ENCODE results near the gene RIMS4.

RIMS4 gene

GRCh38 chr20:44814937-44815336, 4.6 kb upstream of the RIMS4 start:
- no peak overlapping the region for H3K4me3 ChIP-seq (ENCODE audit: low read depth in 1 of 2, low read length in 2 of 2)
- no peaks in the 10 kb centered on the region for H3K36me3 ChIP-seq (ENCODE audit: control insufficient read depth in 1 of 2, insufficient read depth in 2 of 2, low read length in 2 of 2)
- H3K27me3 ChIP-seq (ENCODE audit: control insufficient read depth in 1 of 2, insufficient read depth in 2 of 2, low read length in 2 of 2): peaks cover 18 to 19% of the 10 kb centered on the region in 2 donors
- H3K27ac ChIP-seq (ENCODE audit: low read depth, low read length): no peak overlapping the region
- H3K4me1 ChIP-seq (ENCODE audit: control insufficient read depth in 1 of 2, insufficient read depth in 2 of 2, low read length in 2 of 2): no peaks in the 10 kb centered on the region
- no peak overlapping the region for H3K9ac ChIP-seq (ENCODE audit: low read depth in 1 of 2, low read length in 2 of 2)
- peaks cover 9% of the 10 kb centered on the region in 2 donors for H3K9me3 ChIP-seq (ENCODE audit: control insufficient read depth in 1 of 2, low read length in 2 of 2)

GRCh38 chr20:44811150-44811685, 872 bp upstream of the RIMS4 start:
- no peak overlapping the region for H3K4me3 ChIP-seq (ENCODE audit: low read depth in 1 of 2, low read length in 2 of 2)
- no peak overlapping the region for H3K27ac ChIP-seq (ENCODE audit: low read depth, low read length)
- H3K27me3 ChIP-seq (ENCODE audit: control insufficient read depth in 1 of 2, insufficient read depth in 2 of 2, low read length in 2 of 2): peaks cover 36 to 44% of the 10 kb centered on the region in 2 donors
- H3K9ac ChIP-seq (ENCODE audit: low read depth in 1 of 2, low read length in 2 of 2): no peak overlapping the region
- no peaks in the 10 kb centered on the region for H3K36me3 ChIP-seq (ENCODE audit: control insufficient read depth in 1 of 2, insufficient read depth in 2 of 2, low read length in 2 of 2)
- H3K9me3 ChIP-seq (ENCODE audit: control insufficient read depth in 1 of 2, low read length in 2 of 2): peaks cover 9% of the 10 kb centered on the region in 2 donors
- H3K4me1 ChIP-seq (ENCODE audit: control insufficient read depth in 1 of 2, insufficient read depth in 2 of 2, low read length in 2 of 2): no peaks in the 10 kb centered on the region

- Histone ChIP-seq H3K27me3 (ENCODE audit: control insufficient read depth in 1 of 2, insufficient read depth in 2 of 2, low read length in 2 of 2) (peaks cover 36 to 44% of the 10 kb centered on the region in 2 donors), H3K4me3 (ENCODE audit: low read depth in 1 of 2, low read length in 2 of 2) (no peak overlapping the region), H3K9ac (ENCODE audit: low read depth in 1 of 2, low read length in 2 of 2) (no peak overlapping the region), H3K9me3 (ENCODE audit: control insufficient read depth in 1 of 2, low read length in 2 of 2) (peaks cover 9% of the 10 kb centered on the region in 2 donors), H3K27ac (ENCODE audit: low read depth, low read length) (no peak overlapping the region), H3K4me1 (ENCODE audit: control insufficient read depth in 1 of 2, insufficient read depth in 2 of 2, low read length in 2 of 2) (no peaks in the 10 kb centered on the region), H3K36me3 (ENCODE audit: control insufficient read depth in 1 of 2, insufficient read depth in 2 of 2, low read length in 2 of 2) (no peaks in the 10 kb centered on the region)
Measured at GRCh38 chr20:44810061-44810390, 320 bp downstream of the RIMS4 start.

- Histone ChIP-seq H3K27ac (ENCODE audit: low read depth, low read length) (no peak overlapping the region), H3K27me3 (ENCODE audit: control insufficient read depth in 1 of 2, insufficient read depth in 2 of 2, low read length in 2 of 2) (peaks cover 36 to 44% of the 10 kb centered on the region in 2 donors), H3K4me1 (ENCODE audit: control insufficient read depth in 1 of 2, insufficient read depth in 2 of 2, low read length in 2 of 2) (no peaks in the 10 kb centered on the region), H3K36me3 (ENCODE audit: control insufficient read depth in 1 of 2, insufficient read depth in 2 of 2, low read length in 2 of 2) (no peaks in the 10 kb centered on the region), H3K4me3 (ENCODE audit: low read depth in 1 of 2, low read length in 2 of 2) (no peak overlapping the region), H3K9me3 (ENCODE audit: control insufficient read depth in 1 of 2, low read length in 2 of 2) (peaks cover 9% of the 10 kb centered on the region in 2 donors), H3K9ac (ENCODE audit: low read depth in 1 of 2, low read length in 2 of 2) (no peak overlapping the region)
Measured at GRCh38 chr20:44809380-44810060, 826 bp downstream of the RIMS4 start.

- H3K9ac ChIP-seq (ENCODE audit: low read depth in 1 of 2, low read length in 2 of 2): no peak overlapping the region
- H3K36me3 ChIP-seq (ENCODE audit: control insufficient read depth in 1 of 2, insufficient read depth in 2 of 2, low read length in 2 of 2): no peaks in the 10 kb centered on the region
- no peak overlapping the region for H3K27ac ChIP-seq (ENCODE audit: low read depth, low read length)
- H3K4me1 ChIP-seq (ENCODE audit: control insufficient read depth in 1 of 2, insufficient read depth in 2 of 2, low read length in 2 of 2): no peaks in the 10 kb centered on the region
- H3K4me3 ChIP-seq (ENCODE audit: low read depth in 1 of 2, low read length in 2 of 2): no peak overlapping the region
- peaks cover 36 to 44% of the 10 kb centered on the region in 2 donors for H3K27me3 ChIP-seq (ENCODE audit: control insufficient read depth in 1 of 2, insufficient read depth in 2 of 2, low read length in 2 of 2)
- H3K9me3 ChIP-seq (ENCODE audit: control insufficient read depth in 1 of 2, low read length in 2 of 2): peaks cover 9% of the 10 kb centered on the region in 2 donors
Measured at GRCh38 chr20:44807684-44808056, 2.7 kb downstream of the RIMS4 start.

GRCh38 chr20:44807051-44807683, 3.2 kb downstream of the RIMS4 start:
- Histone ChIP-seq H3K9me3 (ENCODE audit: control insufficient read depth in 1 of 2, low read length in 2 of 2) (peaks cover 6 to 9% of the 10 kb centered on the region in 2 donors), H3K4me1 (ENCODE audit: control insufficient read depth in 1 of 2, insufficient read depth in 2 of 2, low read length in 2 of 2) (no peaks in the 10 kb centered on the region), H3K27me3 (ENCODE audit: control insufficient read depth in 1 of 2, insufficient read depth in 2 of 2, low read length in 2 of 2) (peaks cover 33 to 41% of the 10 kb centered on the region in 2 donors), H3K27ac (ENCODE audit: low read depth, low read length) (no peak overlapping the region), H3K9ac (ENCODE audit: low read depth in 1 of 2, low read length in 2 of 2) (no peak overlapping the region), H3K36me3 (ENCODE audit: control insufficient read depth in 1 of 2, insufficient read depth in 2 of 2, low read length in 2 of 2) (no peaks in the 10 kb centered on the region), H3K4me3 (ENCODE audit: low read depth in 1 of 2, low read length in 2 of 2) (no peak overlapping the region)

GRCh38 chr20:44805979-44806620, 4.2 kb downstream of the RIMS4 start:
- peaks cover 23 to 30% of the 10 kb centered on the region in 2 donors for H3K27me3 ChIP-seq (ENCODE audit: control insufficient read depth in 1 of 2, insufficient read depth in 2 of 2, low read length in 2 of 2)
- H3K9me3 ChIP-seq (ENCODE audit: control insufficient read depth in 1 of 2, low read length in 2 of 2): peaks cover 0 to under 1% of the 10 kb centered on the region in 2 donors
- no peak overlapping the region for H3K9ac ChIP-seq (ENCODE audit: low read depth in 1 of 2, low read length in 2 of 2)
- H3K27ac ChIP-seq (ENCODE audit: low read depth, low read length): no peak overlapping the region
- H3K4me3 ChIP-seq (ENCODE audit: low read depth in 1 of 2, low read length in 2 of 2): no peak overlapping the region
- no peaks in the 10 kb centered on the region for H3K36me3 ChIP-seq (ENCODE audit: control insufficient read depth in 1 of 2, insufficient read depth in 2 of 2, low read length in 2 of 2)
- no peaks in the 10 kb centered on the region for H3K4me1 ChIP-seq (ENCODE audit: control insufficient read depth in 1 of 2, insufficient read depth in 2 of 2, low read length in 2 of 2)

- H3K27me3 ChIP-seq (ENCODE audit: control insufficient read depth in 1 of 2, insufficient read depth in 2 of 2, low read length in 2 of 2): peaks cover 17 to 25% of the 10 kb centered on the region in 2 donors
- H3K27ac ChIP-seq (ENCODE audit: low read depth, low read length): no peak overlapping the region
- no peak overlapping the region for H3K4me3 ChIP-seq (ENCODE audit: low read depth in 1 of 2, low read length in 2 of 2)
- no peak overlapping the region for H3K9ac ChIP-seq (ENCODE audit: low read depth in 1 of 2, low read length in 2 of 2)
- no peaks in the 10 kb centered on the region for H3K36me3 ChIP-seq (ENCODE audit: control insufficient read depth in 1 of 2, insufficient read depth in 2 of 2, low read length in 2 of 2)
- H3K9me3 ChIP-seq (ENCODE audit: control insufficient read depth in 1 of 2, low read length in 2 of 2): no peaks in the 10 kb centered on the region
- no peaks in the 10 kb centered on the region for H3K4me1 ChIP-seq (ENCODE audit: control insufficient read depth in 1 of 2, insufficient read depth in 2 of 2, low read length in 2 of 2)
Measured at GRCh38 chr20:44805335-44805978, 4.9 kb downstream of the RIMS4 start.

- Histone ChIP-seq H3K27me3 (ENCODE audit: control insufficient read depth in 1 of 2, insufficient read depth in 2 of 2, low read length in 2 of 2) (peaks cover 6 to 12% of the 10 kb centered on the region in 2 donors), H3K27ac (ENCODE audit: low read depth, low read length) (no peak overlapping the region), H3K4me1 (ENCODE audit: control insufficient read depth in 1 of 2, insufficient read depth in 2 of 2, low read length in 2 of 2) (no peaks in the 10 kb centered on the region), H3K9ac (ENCODE audit: low read depth in 1 of 2, low read length in 2 of 2) (no peak overlapping the region), H3K36me3 (ENCODE audit: control insufficient read depth in 1 of 2, insufficient read depth in 2 of 2, low read length in 2 of 2) (no peaks in the 10 kb centered on the region), H3K9me3 (ENCODE audit: control insufficient read depth in 1 of 2, low read length in 2 of 2) (no peaks in the 10 kb centered on the region), H3K4me3 (ENCODE audit: low read depth in 1 of 2, low read length in 2 of 2) (no peak overlapping the region)
Measured at GRCh38 chr20:44803383-44803941, 6.9 kb downstream of the RIMS4 start.

Data from duodenal mucosa (tissue), 2 donors.